ENCODE measurements around the gene REEP5. TPM values are rescaled to one million over a fixed set of nuclear protein-coding genes. Genes with fewer than 3 reads are reported as not detected.
"Not testable (repeated sequence)": the region's sequence is repeated elsewhere in the genome, so short reads cannot be mapped to it uniquely, and the experiment has no call there.

The REEP5 gene
- 15.9 TPM for total RNA-seq

DNA sequence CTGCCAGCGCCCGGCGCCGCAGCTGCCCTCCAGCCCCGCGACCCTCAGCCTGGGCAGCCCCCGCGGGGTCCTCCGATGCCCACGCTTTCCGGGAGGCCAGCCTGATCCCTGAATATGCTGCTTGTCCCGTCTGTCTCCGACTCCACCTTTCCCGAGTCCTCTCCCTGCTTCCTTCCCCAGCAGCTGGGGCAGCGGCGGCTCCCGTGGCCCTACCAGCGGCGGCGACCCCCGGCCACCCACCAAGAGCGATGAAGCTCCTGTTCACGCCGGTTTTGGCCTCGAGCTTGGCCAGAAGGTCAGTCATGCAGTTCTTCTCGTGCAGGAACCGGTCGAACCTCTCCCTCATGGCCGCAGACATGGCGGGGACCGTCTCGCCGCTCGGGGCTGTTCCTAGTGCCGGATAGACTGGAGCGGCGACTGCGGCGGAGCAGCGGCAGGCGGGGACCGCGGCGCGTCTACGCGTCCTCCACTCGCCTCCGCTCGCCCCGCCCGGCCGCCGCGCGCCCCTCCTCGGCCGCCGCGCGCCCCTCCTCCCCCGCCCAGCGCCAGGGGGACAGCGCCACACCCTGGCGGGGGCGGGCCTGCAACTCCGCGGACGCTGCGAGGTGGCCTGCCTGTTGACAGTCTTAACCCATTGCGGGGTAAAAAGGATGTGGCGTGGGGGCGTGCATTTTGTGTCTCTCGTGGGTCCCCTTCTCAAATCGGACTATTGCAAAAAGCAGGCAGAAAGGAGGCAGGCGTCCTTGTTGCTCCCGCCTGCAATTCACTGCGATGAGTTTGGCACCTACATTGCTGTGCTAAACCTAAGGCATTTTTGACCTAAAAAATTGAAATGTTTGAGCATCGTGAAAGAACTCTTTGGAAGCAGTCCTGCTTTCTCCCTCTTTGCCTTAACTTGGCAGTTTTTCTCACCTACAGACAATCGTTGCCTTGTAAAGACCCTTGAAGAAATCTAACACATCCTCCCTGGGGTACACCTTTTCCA is at the start of gene REEP5:
Gene REEP5, minus strand, starts transcription at position 395 of the 985 bp plus-strand sequence. Its CDS starts 37 bp downstream, at position 358.
- DNase-seq (ENCODE audit: low read depth in 2 of 3, low spot score in 2 of 3) = peak; percentile 74 to 86 (median 82)

DNA sequence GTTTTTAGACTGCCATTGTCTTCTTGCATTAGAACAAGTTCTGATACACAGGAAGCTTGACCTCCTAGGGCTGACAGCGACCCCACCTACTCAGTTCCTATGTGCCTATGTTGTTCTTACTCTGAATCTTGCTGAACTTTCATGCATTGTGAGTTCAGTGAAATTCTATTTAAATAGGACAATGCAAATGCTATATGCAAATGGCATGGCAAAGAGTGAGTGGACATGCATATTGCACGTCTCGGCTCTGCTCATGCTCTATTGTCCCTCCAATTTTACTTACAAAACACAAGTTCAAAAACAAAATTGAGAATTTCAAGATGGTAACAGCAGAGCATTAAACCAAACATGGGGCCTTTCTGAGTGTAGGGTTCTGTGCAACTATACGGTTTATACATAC is 49.2 kb upstream of the REEP5 start:
- no peak for DNase-seq (ENCODE audit: low read depth in 2 of 3, low spot score in 2 of 3)

DNA sequence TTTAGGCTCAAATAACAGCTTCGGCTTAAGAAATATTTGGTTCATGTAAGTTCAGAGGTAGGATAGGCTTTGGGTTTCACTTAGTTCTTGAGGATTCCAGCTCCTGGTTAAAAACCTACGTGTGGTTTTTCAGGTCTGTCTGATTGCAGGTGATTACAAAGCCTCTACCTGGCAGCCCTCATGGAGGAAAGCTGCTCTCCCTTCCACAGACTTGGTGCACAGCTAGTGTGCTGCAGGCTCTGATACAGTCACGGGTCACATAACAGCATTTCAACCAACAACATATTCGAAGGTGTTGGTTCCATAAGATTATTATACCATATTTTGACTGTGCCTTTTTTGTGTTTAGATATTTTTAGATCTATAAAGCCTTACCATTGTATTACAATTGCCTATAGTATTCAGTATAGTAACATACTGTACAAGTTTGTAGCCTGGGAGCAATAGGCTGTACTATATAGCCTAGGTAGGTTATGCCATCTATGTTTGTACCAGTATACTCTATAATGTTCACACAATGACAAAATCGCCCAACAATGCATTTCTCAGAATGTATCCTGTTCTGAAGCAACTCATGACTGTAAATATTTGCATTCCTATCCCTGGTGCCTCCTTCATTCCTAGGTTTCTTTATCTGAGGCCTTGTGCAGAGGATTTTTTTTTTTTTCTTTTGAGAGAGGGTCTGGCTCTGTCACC is 46.5 kb upstream of the REEP5 start:
- no peak for DNase-seq (ENCODE audit: low read depth in 2 of 3, low spot score in 2 of 3)

DNA sequence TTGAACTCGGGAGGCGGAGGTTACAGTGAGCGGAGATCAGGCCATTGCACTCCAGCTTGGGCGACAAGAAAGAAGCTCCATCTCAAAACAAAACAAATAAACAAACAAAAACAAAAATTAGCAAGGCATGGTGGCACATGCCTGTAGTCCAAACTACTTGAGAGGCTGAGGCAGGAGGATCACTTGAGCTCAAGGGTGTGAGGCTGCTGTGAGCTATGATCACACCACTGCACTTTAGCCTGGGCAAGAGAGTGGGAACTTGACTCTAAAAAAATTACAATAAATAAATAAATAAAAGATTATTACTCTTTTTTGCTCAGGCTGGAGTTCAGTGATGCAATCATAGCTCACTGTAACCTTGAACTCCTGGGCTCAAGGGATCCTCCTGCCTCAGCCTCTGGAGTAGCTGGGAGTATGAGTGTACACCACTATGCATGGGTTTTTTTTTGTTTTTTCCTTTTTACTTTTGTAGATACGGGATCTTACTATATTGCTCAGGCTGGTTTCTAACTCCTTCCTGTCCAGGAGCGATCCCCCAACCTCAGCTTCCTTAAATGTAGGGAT is 45.6 kb upstream of the REEP5 start:
- no peak for DNase-seq (ENCODE audit: low read depth in 2 of 3, low spot score in 2 of 3)

DNA sequence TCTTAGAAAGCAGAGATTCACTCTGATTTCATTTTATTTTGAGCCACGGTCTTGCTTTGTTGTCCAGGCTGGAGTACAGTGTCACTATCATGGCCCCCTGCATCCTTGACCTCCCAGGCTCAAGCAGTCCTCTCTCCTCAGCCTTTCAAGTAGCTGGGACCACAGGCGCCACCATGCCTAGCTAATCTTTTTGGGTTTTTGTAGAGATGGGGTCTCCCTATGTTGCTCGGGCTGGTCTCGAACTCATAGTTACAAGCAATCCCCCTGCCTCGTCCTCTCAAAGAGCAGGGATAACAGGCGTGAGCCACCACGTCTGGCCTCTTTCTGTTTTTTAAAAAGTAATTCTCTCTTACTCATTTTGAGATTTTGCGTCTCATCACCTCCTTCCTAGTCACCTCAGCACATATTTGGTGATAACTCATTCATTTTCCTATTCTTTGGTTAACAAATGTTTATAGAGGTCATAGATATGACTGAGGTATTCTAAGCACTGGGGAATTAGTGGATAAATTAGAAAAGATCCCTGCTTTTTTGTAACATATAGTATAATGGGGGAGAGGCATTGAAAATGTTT is 43.8 kb upstream of the REEP5 start:
- no peak for DNase-seq (ENCODE audit: low read depth in 2 of 3, low spot score in 2 of 3)

DNA sequence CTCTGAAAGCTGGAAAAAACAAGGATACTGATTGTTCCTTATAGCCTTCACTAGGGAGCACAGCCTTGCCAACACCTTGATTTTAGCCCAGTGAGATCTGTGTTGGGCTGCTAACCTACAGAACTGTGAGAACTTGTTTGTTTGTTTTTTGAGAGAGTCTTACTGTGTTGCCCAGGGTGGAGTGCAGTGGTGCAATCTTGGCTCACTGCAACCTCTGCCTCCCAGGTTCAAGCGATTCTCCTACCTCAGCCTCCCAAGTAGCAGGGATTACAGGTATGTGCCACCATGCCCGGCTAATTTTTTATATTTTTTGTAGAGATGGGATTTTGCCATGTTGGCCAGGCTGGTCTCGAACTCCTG is 41.3 kb upstream of the REEP5 start:
- not testable (repeated sequence) for DNase-seq (ENCODE audit: low read depth in 2 of 3, low spot score in 2 of 3)

DNA sequence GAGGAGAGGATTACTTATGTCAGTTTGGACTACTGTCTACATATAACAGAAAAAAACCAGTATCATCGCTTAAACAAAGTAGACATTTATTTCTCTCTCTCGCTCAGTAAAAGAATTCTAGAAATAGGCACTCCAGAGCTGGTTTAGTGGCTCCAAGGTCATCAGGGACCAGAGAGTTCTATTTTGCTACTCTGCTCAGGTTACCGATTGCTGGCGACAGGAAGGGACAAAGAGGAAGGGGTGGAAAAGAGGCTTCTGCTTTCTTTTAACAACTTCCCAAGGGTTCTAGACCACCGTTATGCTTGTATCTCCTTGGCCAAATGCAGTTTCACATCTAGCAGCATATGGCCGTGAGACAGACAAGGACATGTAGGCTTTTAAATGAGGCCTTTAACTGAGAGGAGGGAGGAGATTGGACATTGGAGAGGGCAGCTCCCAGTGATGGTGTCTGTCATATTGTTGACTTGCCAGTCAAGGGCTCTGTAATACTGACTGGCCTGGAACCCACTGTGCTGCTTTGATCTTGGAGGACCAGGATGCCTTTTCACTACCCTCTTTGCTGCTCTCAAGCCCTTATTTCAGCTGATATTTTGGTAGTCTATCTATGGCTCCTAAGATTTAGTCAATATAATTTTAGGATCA is 39.0 kb upstream of the REEP5 start:
- no peak for DNase-seq (ENCODE audit: low read depth in 2 of 3, low spot score in 2 of 3)

DNA sequence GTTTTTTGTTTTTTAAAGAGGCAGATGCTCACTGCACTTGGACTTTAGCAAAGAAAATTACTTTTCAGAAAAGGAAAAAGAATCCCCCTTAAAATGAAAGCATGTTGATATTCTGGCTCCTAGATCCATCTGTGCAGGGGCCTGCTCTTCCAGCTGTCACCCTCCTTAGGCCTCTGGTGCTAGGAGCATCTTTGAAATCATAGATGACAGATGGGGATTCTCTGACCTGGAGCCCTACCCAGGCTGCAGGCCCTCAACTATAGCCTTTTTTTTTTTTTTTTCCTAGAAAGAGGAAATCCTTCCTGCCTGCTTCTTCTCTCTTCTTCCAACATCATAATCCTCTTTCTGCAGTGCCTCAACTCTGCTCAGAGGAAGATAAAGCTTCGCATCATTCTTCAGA is 38.3 kb upstream of the REEP5 start:
- DNase-seq (ENCODE audit: low read depth in 2 of 3, low spot score in 2 of 3) = no peak

DNA sequence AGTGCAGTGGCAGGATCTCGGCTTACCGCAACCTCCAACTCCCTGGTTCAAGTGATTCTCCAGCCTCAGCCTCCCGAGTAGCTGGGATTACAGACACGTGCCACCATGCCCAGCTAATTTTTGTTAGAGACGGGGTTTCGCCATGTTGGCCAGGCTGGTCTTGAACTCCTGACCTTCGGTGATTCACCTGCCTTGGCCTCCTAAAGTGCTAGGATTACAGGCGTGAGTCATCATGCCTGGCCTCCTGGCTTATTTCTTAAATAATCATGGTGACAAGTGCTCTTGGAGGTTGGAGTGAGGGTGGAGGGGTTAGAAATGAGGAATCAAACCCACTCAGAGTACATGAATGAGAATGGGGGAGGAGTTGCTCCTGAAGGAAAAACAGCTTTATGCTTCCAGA is 37.8 kb upstream of the REEP5 start:
- not testable (repeated sequence) for DNase-seq (ENCODE audit: low read depth in 2 of 3, low spot score in 2 of 3)

DNA sequence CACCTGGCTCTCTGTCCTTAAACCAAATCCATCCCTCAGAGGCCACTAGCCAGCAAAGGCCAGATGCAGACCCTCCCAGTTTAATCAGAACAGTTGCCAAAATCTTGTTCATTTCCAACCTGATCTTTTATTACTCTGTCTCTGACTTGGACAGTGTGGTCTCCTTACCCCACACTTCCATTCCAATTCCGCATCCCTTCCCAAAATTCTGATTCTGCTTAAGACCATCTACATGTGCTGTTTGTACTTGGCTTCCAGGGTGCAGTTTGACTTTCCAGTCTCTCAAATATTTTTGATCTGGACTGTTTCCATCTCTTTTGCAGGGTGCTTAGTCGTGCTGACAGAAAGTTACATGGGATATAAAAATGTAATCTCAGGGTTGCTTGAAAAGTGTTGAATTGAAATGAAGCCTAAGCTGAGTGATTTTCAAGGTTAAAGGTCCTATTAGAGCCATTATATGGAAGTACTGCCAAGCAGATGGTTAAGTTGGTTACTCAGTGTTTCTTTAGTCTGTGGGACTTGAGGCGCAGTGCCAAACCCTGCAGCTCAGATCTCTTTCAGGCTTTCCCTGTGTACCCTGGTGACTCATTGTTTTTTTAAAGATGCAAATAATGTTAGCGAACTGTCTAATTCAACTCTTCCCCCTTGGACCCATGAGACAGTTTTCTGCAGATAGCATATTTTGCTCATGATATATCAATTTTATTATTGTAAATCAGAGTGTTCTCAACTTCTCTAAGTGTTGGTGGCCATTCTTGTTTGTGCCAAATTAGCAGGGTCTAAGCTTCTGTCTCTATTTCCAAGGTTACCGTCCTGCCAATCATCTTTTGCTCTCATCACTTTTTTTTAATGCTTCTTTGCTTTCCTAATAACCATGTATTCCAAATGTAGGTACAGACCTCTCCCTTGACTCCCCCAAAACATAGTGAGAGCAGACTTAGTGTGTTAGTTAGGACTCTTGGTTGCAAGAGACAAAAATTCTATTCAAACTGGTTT is 36.4 kb upstream of the REEP5 start:
- DNase-seq (ENCODE audit: low read depth in 2 of 3, low spot score in 2 of 3) = peak in 2 of 3 donors; percentile 18 to 29

DNA sequence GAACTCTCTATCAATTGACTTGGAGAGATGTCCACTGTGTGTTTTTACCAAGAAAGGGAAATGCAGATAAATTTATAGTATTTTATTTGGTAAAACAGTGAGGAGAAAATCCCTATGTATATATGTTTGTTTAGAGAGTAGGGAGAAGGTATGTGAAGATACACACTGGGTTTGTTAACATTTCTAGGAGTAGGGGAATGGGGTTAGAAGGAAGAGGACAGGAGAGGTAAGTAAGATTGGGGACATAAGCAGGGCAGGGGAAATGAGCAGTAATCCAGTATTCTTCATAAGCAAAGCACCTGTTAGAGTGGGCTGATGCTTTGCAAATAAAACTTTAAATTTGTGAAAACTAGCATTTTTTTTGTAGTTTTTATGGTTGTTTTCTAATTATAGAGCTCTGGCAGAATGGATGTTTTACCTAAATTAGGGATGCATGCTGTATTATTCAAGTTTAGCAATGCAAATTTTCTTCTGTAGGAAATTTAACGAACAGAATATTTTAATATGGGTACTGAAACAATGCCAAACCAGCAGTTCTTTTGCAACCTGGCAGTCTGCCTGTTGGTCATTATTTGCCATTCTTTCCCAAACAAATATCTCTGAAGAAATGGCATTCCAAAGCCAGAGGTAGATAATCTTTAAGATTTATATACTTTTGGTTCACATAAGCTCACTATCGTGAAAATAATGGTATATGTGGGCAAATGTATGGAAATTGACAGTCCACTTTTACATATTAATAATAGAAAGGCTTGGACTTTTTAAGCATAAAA is 35.2 kb upstream of the REEP5 start:
- no peak for DNase-seq (ENCODE audit: low read depth in 2 of 3, low spot score in 2 of 3)

DNA sequence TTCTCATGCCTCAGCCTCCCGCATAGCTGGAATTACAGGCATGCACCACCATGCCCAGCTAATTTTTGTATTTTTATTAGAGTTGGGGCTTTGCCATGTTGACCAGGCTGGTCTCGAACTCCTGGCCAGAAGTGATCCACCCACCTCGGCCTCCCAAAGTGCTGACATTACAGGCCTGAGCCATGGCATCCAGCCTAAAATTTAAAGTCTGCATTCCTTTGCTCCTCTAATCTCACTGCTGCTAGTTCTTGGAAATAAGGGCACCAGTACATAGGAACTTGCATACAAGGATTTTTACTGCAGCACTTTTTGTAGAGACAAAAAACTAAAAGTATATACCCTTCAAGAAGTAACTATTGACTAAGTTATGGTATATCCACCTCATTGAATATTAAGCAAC is 34.6 kb upstream of the REEP5 start:
- no peak for DNase-seq (ENCODE audit: low read depth in 2 of 3, low spot score in 2 of 3)

DNA sequence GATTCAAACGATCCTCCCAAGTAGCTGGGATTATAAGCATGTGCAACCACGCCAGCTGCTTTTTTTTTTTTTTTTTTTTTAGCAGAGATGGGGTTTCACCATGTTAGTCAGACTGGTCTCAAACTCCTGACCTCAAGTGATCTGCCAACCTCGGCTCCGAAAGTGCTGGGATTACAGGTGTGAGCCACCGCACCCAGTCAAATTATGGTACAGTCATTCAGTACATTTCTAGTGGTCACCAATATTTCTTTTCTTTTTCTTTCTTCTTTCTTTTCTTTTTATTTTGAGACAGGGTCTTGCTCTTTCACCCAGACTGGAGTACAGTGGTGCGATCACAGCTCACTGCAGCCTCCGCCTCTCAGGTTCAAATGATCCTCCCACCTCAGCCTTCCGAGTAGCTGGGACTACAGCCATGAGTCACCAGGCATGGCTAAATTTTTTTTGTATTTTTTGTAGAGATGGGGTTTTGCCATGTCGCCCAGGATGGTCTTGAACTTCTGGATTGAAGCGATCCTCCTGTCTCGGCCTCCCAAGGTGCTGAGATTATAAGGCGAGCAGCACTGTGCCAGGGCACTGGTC is 29.2 kb upstream of the REEP5 start:
- DNase-seq (ENCODE audit: low read depth in 2 of 3, low spot score in 2 of 3) = no peak

DNA sequence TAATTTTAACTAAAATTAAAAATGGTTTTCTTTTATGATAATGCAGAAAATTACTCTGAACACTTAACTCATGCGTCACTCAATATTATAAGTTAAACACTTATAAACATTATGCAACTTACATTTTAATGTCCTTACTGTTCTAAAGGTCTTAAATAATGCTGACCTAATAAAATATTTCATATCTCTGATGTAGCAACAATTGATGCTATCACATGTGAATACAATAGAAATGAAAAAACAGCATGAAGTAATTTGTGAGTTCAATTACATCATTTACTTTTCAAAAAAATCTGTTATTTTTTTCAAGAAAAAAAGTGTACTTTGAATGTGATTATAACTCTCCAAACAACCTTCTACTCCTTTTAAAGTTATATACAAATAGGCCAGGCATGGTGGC is 26.4 kb upstream of the REEP5 start:
- DNase-seq (ENCODE audit: low read depth in 2 of 3, low spot score in 2 of 3) = no peak

DNA sequence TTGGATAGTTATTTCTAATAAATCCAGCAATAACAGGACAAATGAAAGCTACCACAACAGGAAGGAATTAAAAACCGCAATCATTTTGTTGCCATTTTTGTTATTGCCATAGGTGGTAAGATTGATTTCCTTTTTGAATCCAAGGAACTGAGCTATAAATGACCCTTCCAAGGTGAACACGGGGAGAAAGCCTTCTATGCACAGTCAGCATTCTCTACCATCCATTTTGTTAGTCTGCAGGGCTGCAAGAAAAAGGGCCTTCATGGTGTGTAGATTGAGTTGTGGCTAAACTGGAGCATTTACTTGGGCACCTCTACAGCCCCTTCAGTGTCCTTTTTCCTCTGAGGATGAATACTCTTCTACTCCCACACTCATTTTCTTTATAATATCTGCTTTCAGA is 18.6 kb upstream of the REEP5 start:
- DNase-seq (ENCODE audit: low read depth in 2 of 3, low spot score in 2 of 3) = no peak

DNA sequence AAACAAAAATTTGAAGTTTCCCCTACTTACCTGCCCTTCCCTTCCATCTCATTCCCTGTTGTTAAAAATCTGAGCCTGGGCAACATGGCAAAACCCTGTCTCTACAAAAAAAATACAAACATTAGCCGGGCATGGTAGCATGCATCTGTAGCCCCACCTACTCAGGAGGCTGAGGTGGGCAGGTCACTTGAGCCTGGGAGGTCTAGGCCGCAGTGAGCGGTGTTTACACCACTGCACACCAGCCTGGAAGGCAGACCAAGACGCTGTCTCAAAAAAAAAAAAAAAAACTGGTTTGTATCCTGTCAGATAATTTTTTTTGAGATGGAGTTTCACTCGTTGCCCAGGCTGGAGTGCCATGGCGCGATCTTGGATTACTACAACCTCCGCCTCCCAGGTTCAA is 16.3 kb upstream of the REEP5 start:
- DNase-seq (ENCODE audit: low read depth in 2 of 3, low spot score in 2 of 3) = no peak

DNA sequence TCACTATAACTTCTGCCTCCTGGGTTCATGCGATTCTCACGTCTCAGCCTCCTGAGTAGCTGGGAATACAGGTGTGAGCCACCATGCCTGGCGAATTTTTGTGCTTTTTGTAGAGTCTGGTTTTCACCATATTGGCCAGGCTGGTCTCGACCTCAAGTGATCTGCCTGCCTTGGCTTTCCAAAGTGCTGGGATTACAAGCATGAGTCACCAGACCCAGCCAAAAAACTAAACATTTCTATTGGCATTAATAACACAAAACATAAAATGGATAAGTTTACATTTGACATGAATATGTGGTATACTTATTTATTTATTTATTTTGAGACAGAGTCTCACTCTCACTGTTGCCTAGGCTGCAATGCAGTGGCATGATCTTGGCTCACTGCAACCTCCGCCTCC is 13.6 kb upstream of the REEP5 start:
- no peak for DNase-seq (ENCODE audit: low read depth in 2 of 3, low spot score in 2 of 3)

DNA sequence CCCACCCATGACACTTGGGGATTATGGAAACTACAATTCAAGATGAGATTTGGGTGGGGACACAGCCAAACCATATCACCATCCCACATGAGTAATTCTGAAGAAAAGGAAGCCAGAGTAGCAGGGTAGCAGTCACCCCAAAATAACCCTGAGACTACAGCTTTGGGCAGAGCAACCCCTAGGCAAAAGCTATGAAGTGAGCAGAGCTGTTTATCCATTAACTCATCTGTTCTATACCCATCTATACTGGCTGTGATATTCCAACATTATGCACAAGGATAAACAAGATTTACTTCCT is 12.3 kb upstream of the REEP5 start:
- DNase-seq (ENCODE audit: low read depth in 2 of 3, low spot score in 2 of 3) = no peak

Data from hematopoietic multipotent progenitor cell (in vitro differentiated cells).